Upper lobe of left lung (tissue), 6 donors: ENCODE data around the gene SGSM2. TPM values are rescaled to one million over a fixed set of nuclear protein-coding genes. Genes with fewer than 3 reads are reported as not detected.

Experiments
- ATAC-seq, 2 donors: fragments of 200-7000 bp; cut with Tn5 transposase; one replicate each; pipeline ENCODE4 v1.9.1; 2022; ENCODE audit warnings: mild to moderate bottlenecking in 2 of 2, moderate library complexity in 2 of 2; ENCODE audit not compliant: low FRiP score in 2 of 2
- DNase-seq, 2 donors: peaks; one replicate each; pipeline ENCODE4 v3.0.0-alpha.2; 2019 to 2020
- H3K27ac ChIP-seq, 4 donors: fragments of 200-600 bp; sonication (generic); one replicate each; pipeline ENCODE4 v1.5.1; 2016 to 2019
- H3K27me3 ChIP-seq, 4 donors: fragments of 200-600 bp; sonication (generic); one replicate each; pipeline ENCODE4 v1.5.1; 2017 to 2019
- H3K36me3 ChIP-seq, 4 donors: fragments of 200-600 bp; sonication (generic); one replicate each; pipeline ENCODE4 v1.5.1; 2016 to 2019
- H3K4me1 ChIP-seq, 4 donors: fragments of 200-600 bp; sonication (generic); one replicate each; pipeline ENCODE4 v1.5.1; 2018 to 2019
- H3K4me3 ChIP-seq, 4 donors: fragments of 200-600 bp; sonication (generic); one replicate each; pipeline ENCODE4 v1.5.1; 2017 to 2019; ENCODE audit warnings: mild to moderate bottlenecking in 2 of 4, moderate library complexity in 1 of 4
- H3K9me3 ChIP-seq, 4 donors: fragments of 200-600 bp; sonication (generic); one replicate each; pipeline ENCODE4 v1.5.1; 2018 to 2019
- EP300 ChIP-seq, 4 donors: sonication (generic); formaldehyde crosslinking; IDR thresholded peaks; one replicate each; pipeline ENCODE4 v1.5.1; 2017; ENCODE audit warnings: antibody characterized with exemption in 4 of 4, control low read depth in 2 of 4
- POLR2A ChIP-seq, 4 donors: fragments of 450-650 bp; IDR thresholded peaks; one replicate each; pipeline ENCODE4 v1.5.1; 2016 to 2017; ENCODE audit warnings: antibody characterized with exemption in 4 of 4, mild to moderate bottlenecking in 2 of 4
- POLR2AphosphoS5 ChIP-seq, 2 donors: sonication (generic); formaldehyde crosslinking; IDR thresholded peaks; one replicate each; pipeline ENCODE4 v1.5.1; 2017; ENCODE audit warnings: antibody characterized with exemption in 2 of 2
- WGBS, 2 donors: methylation state at CpG; one replicate each; pipeline ENCODE4 v1.1.5; 2017 to 2018; 5-methylcytosine and 5-hydroxymethylcytosine counted together
- total RNA-seq, 6 donors: library from RNA; depleted of rRNA in 4 of 6; stranded (reverse); fragments of >200 nt in 4 of 6; gene quantifications; one replicate each; pipeline versions ENCODE4 v1.1.0 to v1.2.1, GENCODE V29; 2016 to 2021
- TF ChIP-seq, protein P1 (sequence below), 6 experiments: fragments of 450-650 bp in 4 of 6; fragments of 200-600 bp in 2 of 6; sonication (generic) in 2 of 6; IDR thresholded peaks; one replicate each; pipeline ENCODE4 v1.5.1; 2016 to 2019; ENCODE audit warnings: antibody characterized with exemption in 6 of 6
- donor health status: DM: no; HTN: no; CAD: no; lungs with moderate emphysema.
- donor health status: DM: no; HTN: yes; CAD: no; lungs with severe emphysema.

SGSM2 gene
- total RNA-seq, 6 donors from 2014 or later, result 53.1 to 313 (median 60.1) TPM

DNA sequence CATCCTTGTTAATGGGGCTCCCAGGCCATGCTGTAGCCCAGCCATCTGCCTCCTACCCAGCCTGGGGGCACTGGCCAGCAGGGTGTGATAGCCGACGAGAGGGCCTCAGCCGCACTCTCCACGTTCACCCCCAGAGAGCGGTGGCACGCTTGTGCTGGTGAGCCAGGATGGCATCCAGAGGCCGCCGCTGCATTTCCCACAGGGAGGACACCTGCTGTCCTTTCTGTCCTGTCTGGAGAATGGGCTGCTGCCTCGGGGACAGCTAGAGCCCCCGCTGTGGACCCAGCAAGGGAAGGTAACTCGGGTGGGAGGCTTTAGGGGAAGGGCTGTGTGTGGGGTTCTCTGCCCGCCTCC is 27.4 kb downstream of the SGSM2 start:
- Histone ChIP-seq H3K36me3 (peaks cover 0 to 64% (median 41%) of the 10 kb centered on the region in 4 donors), H3K9me3 (no peaks in the 10 kb centered on the region), H3K27me3 (no peaks in the 10 kb centered on the region), H3K4me3 (no peak overlapping the region), H3K27ac (no peak overlapping the region), H3K4me1 (no peaks in the 10 kb centered on the region)
- ATAC-seq, result no peak
- no peak for TF ChIP-seq POLR2A (IDR thresholded peaks at IDR 0.05)
- TF ChIP-seq EP300 (IDR thresholded peaks at IDR 0.05), result no peak
- TF ChIP-seq, protein P1, sequence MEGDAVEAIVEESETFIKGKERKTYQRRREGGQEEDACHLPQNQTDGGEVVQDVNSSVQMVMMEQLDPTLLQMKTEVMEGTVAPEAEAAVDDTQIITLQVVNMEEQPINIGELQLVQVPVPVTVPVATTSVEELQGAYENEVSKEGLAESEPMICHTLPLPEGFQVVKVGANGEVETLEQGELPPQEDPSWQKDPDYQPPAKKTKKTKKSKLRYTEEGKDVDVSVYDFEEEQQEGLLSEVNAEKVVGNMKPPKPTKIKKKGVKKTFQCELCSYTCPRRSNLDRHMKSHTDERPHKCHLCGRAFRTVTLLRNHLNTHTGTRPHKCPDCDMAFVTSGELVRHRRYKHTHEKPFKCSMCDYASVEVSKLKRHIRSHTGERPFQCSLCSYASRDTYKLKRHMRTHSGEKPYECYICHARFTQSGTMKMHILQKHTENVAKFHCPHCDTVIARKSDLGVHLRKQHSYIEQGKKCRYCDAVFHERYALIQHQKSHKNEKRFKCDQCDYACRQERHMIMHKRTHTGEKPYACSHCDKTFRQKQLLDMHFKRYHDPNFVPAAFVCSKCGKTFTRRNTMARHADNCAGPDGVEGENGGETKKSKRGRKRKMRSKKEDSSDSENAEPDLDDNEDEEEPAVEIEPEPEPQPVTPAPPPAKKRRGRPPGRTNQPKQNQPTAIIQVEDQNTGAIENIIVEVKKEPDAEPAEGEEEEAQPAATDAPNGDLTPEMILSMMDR (IDR thresholded peaks at IDR 0.05), result no peak
- TF ChIP-seq POLR2AphosphoS5 (IDR thresholded peaks at IDR 0.05), result no peak
- no peak for DNase-seq
- 77 to 89% methylated on average over 8 to 12 of the region's 12 CpGs for WGBS, 2 donors

GRCh38 chr17:2365132-2365531 is 27.8 kb downstream of the SGSM2 start:
- H3K9me3 ChIP-seq, result no peaks in the 10 kb centered on the region
- peaks cover 0 to 64% (median 41%) of the 10 kb centered on the region in 4 donors for H3K36me3 ChIP-seq
- H3K27ac ChIP-seq, result no peak overlapping the region
- no peak overlapping the region for H3K4me3 ChIP-seq
- no peak for TF ChIP-seq POLR2AphosphoS5 (IDR thresholded peaks at IDR 0.05)
- H3K27me3 ChIP-seq, result no peaks in the 10 kb centered on the region
- no peak for ATAC-seq
- WGBS, 2 donors, result 92 to 100% methylated on average over 4 to 20 of the region's 20 CpGs
- H3K4me1 ChIP-seq, result no peaks in the 10 kb centered on the region
- no peak for DNase-seq

GRCh38 chr17:2366747-2367494 is 29.6 kb downstream of the SGSM2 start:
- WGBS, 2 donors, result 88 to 90% methylated on average over 21 to 26 of the region's 26 CpGs
- TF ChIP-seq EP300 (IDR thresholded peaks at IDR 0.05) (no peak), POLR2A (IDR thresholded peaks at IDR 0.05) (no peak), POLR2AphosphoS5 (IDR thresholded peaks at IDR 0.05) (no peak)
- TF ChIP-seq, protein P1 (IDR thresholded peaks at IDR 0.05), result no peak
- H3K36me3 ChIP-seq, result peaks cover 0 to 61% (median 45%) of the 10 kb centered on the region in 4 donors
- no peak overlapping the region for H3K27ac ChIP-seq
- DNase-seq (no peak), ATAC-seq (no peak)
- no peaks in the 10 kb centered on the region for H3K4me1 ChIP-seq
- H3K27me3 ChIP-seq, result no peaks in the 10 kb centered on the region
- no peaks in the 10 kb centered on the region for H3K9me3 ChIP-seq
- no peak overlapping the region for H3K4me3 ChIP-seq

DNA sequence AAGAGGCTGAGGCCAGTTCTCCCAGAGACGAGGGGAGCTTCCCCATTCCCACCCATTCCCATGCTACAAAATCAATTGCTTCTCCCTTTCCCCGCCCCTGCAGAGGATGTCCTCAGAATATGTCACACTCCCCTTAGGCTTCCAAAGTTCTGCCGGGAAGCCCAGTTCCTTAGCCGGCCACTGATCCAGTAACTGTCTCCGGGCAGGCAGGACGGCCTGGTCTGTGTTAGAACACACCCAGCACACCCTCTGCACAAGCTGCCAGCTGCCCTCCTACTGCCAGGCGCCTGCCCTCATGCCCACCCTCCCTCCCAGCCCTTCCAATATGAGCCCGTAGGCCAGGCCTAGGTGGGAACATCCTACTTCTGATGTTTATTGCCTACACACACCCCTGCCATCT is 31.1 kb downstream of the SGSM2 start:
- Histone ChIP-seq H3K4me3 (no peak overlapping the region), H3K9me3 (no peaks in the 10 kb centered on the region), H3K27ac (no peak overlapping the region), H3K4me1 (no peaks in the 10 kb centered on the region), H3K36me3 (peaks cover 0 to 64% (median 44%) of the 10 kb centered on the region in 4 donors), H3K27me3 (no peaks in the 10 kb centered on the region)
- ATAC-seq (no peak), DNase-seq (no peak)
- WGBS, 2 donors, result 82 to 91% methylated on average over 8 of the region's 8 CpGs
- no peak for TF ChIP-seq POLR2AphosphoS5 (IDR thresholded peaks at IDR 0.05)
- TF ChIP-seq EP300 (IDR thresholded peaks at IDR 0.05), result no peak
- no peak for TF ChIP-seq POLR2A (IDR thresholded peaks at IDR 0.05)
- TF ChIP-seq, protein P1 (IDR thresholded peaks at IDR 0.05), result no peak

DNA sequence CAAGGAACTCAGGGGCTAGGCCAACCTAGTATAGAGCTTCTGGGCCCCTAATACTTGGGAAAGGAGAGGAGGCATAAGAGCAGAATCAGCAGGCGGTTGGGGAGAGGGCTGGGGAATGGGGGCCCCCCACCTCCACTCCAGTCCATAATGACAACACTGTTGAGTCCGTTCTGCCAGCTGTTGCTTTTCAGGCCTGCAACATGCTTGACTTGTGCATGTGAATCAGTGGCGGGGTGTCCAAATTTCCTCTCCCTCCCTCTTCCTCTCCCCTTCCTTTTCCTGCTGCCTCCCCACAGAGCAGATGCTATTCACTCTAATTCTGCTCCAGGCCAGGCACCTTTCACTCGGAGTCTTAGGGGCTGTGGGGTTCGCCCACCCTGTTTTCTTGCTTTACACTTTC is 31.7 kb downstream of the SGSM2 start:
- Histone ChIP-seq H3K27me3 (no peaks in the 10 kb centered on the region), H3K9me3 (no peaks in the 10 kb centered on the region), H3K36me3 (peaks cover 0 to 64% (median 41%) of the 10 kb centered on the region in 4 donors), H3K27ac (no peak overlapping the region), H3K4me3 (no peak overlapping the region), H3K4me1 (no peaks in the 10 kb centered on the region)
- no peak for DNase-seq
- WGBS, 2 donors, result 57 to 63% methylated on average over 5 of the region's 5 CpGs
- ATAC-seq, result no peak
- no peak for TF ChIP-seq POLR2A (IDR thresholded peaks at IDR 0.05)
- no peak for TF ChIP-seq POLR2AphosphoS5 (IDR thresholded peaks at IDR 0.05)
- TF ChIP-seq EP300 (IDR thresholded peaks at IDR 0.05), result no peak
- TF ChIP-seq, protein P1 (IDR thresholded peaks at IDR 0.05), result no peak
